Activated T-helper 2 cell treated with anti-CD3 and anti-CD28 coated beads, Interferon-gamma antibody, Interleukin-2, Interleukin-4, amounts not matched to agents 10 μg/mL and 5 μg/mL and 100 μg/mL, durations not matched to agents 14 hours and 24 hours and 36 hours (primary cell): Measurements from ENCODE around the gene TAS2R5. TPM values are rescaled to one million over a fixed set of nuclear protein-coding genes. Genes with fewer than 3 reads are reported as not detected.
"Not testable (repeated sequence)": the region's sequence is repeated elsewhere in the genome, so short reads cannot be mapped to it uniquely, and the experiment has no call there.

Experiments used
- DNase-seq: peaks from one replicate; pipeline ENCODE4 v3.0.0; 2021; ENCODE audit warnings: low spot score
- H3K27ac Mint-ChIP-seq: one replicate; pipeline ENCODE4 v1.8.0; 2021; ENCODE audit warnings: mixed read lengths
- H3K27me3 Mint-ChIP-seq: one replicate; pipeline ENCODE4 v1.8.0; 2021; ENCODE audit warnings: low read depth, mixed read lengths
- H3K36me3 Mint-ChIP-seq: one replicate; pipeline ENCODE4 v1.8.0; 2021; ENCODE audit warnings: low read depth, mixed read lengths
- H3K4me1 Mint-ChIP-seq: one replicate; pipeline ENCODE4 v1.8.0; 2021; ENCODE audit warnings: low read depth, mixed read lengths
- H3K4me3 Mint-ChIP-seq: one replicate; pipeline ENCODE4 v1.8.0; 2021; ENCODE audit warnings: low read depth, mild to moderate bottlenecking, moderate library complexity, mixed read lengths
- H3K9me3 Mint-ChIP-seq: one replicate; pipeline ENCODE4 v1.8.0; 2021; ENCODE audit warnings: mixed read lengths
- intact Hi-C: fragments of 100-400 bp; cut with micrococcal nuclease; formaldehyde crosslinking; loops from one replicate; pipeline ENCODE4 v1.15.1; 2023
- total RNA-seq: library from RNA; stranded (reverse); gene quantifications from 2 replicates; pipeline ENCODE4 v1.2.3, GENCODE V29; 2022

Gene TAS2R5
- total RNA-seq: 0.60 and 0.62 TPM in 2 replicates

GRCh38 chr7:141789917-141790316 lies at the start of gene TAS2R5:
Gene TAS2R5, plus strand, starts transcription at chr7:141790217. Its CDS starts 145 bp downstream, at chr7:141790362.
- no peak within 1 kb of the TSS for H3K27ac Mint-ChIP-seq
- intact Hi-C loops: loop anchor here (5.0 kb wide), 1 partner anchor 138 kb away; no protein-coding TSS in a partner anchor
- H3K4me3 Mint-ChIP-seq: no peak within 1 kb of the TSS
- no peaks in the 10 kb centered on the region for H3K9me3 Mint-ChIP-seq
- no peak for DNase-seq
- no peaks in the 10 kb centered on the region for H3K4me1 Mint-ChIP-seq
- H3K27me3 Mint-ChIP-seq: no peaks in the 10 kb centered on the region
- no peaks in the 10 kb centered on the region for H3K36me3 Mint-ChIP-seq

GRCh38 chr7:141742229-141742628 lies 47.8 kb upstream of the TAS2R5 start:
- no peaks in the 10 kb centered on the region for H3K9me3 Mint-ChIP-seq
- DNase-seq: no peak
- no peak overlapping the region for H3K4me3 Mint-ChIP-seq
- peaks cover 24% of the 10 kb centered on the region for H3K4me1 Mint-ChIP-seq
- no peaks in the 10 kb centered on the region for H3K27me3 Mint-ChIP-seq
- intact Hi-C loops: no loop called here
- H3K36me3 Mint-ChIP-seq: peaks cover 75% of the 10 kb centered on the region
- no peak overlapping the region for H3K27ac Mint-ChIP-seq

- Mint-ChIP-seq H3K4me3 (no peak overlapping the region), H3K27ac (no peak overlapping the region), H3K9me3 (no peaks in the 10 kb centered on the region), H3K36me3 (peaks cover 80% of the 10 kb centered on the region), H3K4me1 (peaks cover 18% of the 10 kb centered on the region), H3K27me3 (no peaks in the 10 kb centered on the region)
- no peak for DNase-seq
- intact Hi-C loops: no loop called here
Observed at GRCh38 chr7:141744131-141744530, 45.9 kb upstream of the TAS2R5 start.

GRCh38 chr7:141748396-141748795 lies 41.6 kb upstream of the TAS2R5 start:
- Mint-ChIP-seq H3K9me3 (peaks cover 33% of the 10 kb centered on the region), H3K36me3 (peaks cover 83% of the 10 kb centered on the region), H3K27ac (no peak overlapping the region), H3K27me3 (no peaks in the 10 kb centered on the region), H3K4me1 (peaks cover 2% of the 10 kb centered on the region), H3K4me3 (no peak overlapping the region)
- DNase-seq: no peak
- intact Hi-C loops: no loop called here

- Mint-ChIP-seq H3K36me3 (peaks cover 80% of the 10 kb centered on the region), H3K9me3 (peaks cover 33% of the 10 kb centered on the region)
- intact Hi-C loops, H3K4me1 Mint-ChIP-seq, H3K27ac Mint-ChIP-seq, H3K4me3 Mint-ChIP-seq, DNase-seq, H3K27me3 Mint-ChIP-seq: not testable (repeated sequence)
Observed at GRCh38 chr7:141751904-141752303, 38.1 kb upstream of the TAS2R5 start.

GRCh38 chr7:141752634-141753033 lies 37.4 kb upstream of the TAS2R5 start:
- intact Hi-C loops: no loop called here
- H3K27ac Mint-ChIP-seq: no peak overlapping the region
- no peak overlapping the region for H3K4me3 Mint-ChIP-seq
- H3K4me1 Mint-ChIP-seq: no peaks in the 10 kb centered on the region
- DNase-seq: no peak
- no peaks in the 10 kb centered on the region for H3K27me3 Mint-ChIP-seq
- H3K9me3 Mint-ChIP-seq: peaks cover 33% of the 10 kb centered on the region
- H3K36me3 Mint-ChIP-seq: peaks cover 86% of the 10 kb centered on the region

GRCh38 chr7:141754939-141755338 lies 35.1 kb upstream of the TAS2R5 start:
- DNase-seq: no peak
- peaks cover 82% of the 10 kb centered on the region for H3K36me3 Mint-ChIP-seq
- H3K27ac Mint-ChIP-seq: no peak overlapping the region
- no peak overlapping the region for H3K4me3 Mint-ChIP-seq
- peaks cover 31% of the 10 kb centered on the region for H3K9me3 Mint-ChIP-seq
- no peaks in the 10 kb centered on the region for H3K4me1 Mint-ChIP-seq
- H3K27me3 Mint-ChIP-seq: no peaks in the 10 kb centered on the region
- intact Hi-C loops: no loop called here

- H3K27me3 Mint-ChIP-seq: no peaks in the 10 kb centered on the region
- H3K4me3 Mint-ChIP-seq: no peak within 1 kb of the TSS
- no peaks in the 10 kb centered on the region for H3K4me1 Mint-ChIP-seq
- intact Hi-C loops: no loop called here
- peaks cover 23% of the 10 kb centered on the region for H3K36me3 Mint-ChIP-seq
- H3K9me3 Mint-ChIP-seq: no peaks in the 10 kb centered on the region
- H3K27ac Mint-ChIP-seq: no peak within 1 kb of the TSS
- no peak for DNase-seq
Observed at GRCh38 chr7:141763797-141764196, 26.2 kb upstream of the TAS2R5 start, which contains the start of gene TAS2R3. Gene TAS2R3, plus strand, starts transcription at chr7:141764097. Its CDS starts 62 bp downstream, at chr7:141764159.

- H3K4me3 Mint-ChIP-seq, H3K4me1 Mint-ChIP-seq, H3K27ac Mint-ChIP-seq, DNase-seq, H3K9me3 Mint-ChIP-seq, intact Hi-C loops, H3K27me3 Mint-ChIP-seq: not testable (repeated sequence)
- H3K36me3 Mint-ChIP-seq: peaks cover 12% of the 10 kb centered on the region
Observed at GRCh38 chr7:141770083-141770583, 19.9 kb upstream of the TAS2R5 start.

- Mint-ChIP-seq H3K9me3 (no peaks in the 10 kb centered on the region), H3K27ac (no peak within 1 kb of the TSS), H3K4me1 (no peaks in the 10 kb centered on the region), H3K4me3 (no peak within 1 kb of the TSS), H3K36me3 (peaks cover 31% of the 10 kb centered on the region), H3K27me3 (no peaks in the 10 kb centered on the region)
- intact Hi-C loops: no loop called here
- DNase-seq: no peak
Observed at GRCh38 chr7:141776374-141776773, 13.6 kb upstream of the TAS2R5 start, which contains the start of gene TAS2R4. Gene TAS2R4, plus strand, starts transcription at chr7:141776674. Its CDS starts 1,815 bp downstream, at chr7:141778489.

GRCh38 chr7:141785706-141786552 lies 4.1 kb upstream of the TAS2R5 start:
- DNase-seq: no peak
- H3K27ac Mint-ChIP-seq: no peak overlapping the region
- H3K4me1 Mint-ChIP-seq: no peaks in the 10 kb centered on the region
- H3K9me3 Mint-ChIP-seq: no peaks in the 10 kb centered on the region
- intact Hi-C loops: loop anchor here (5.0 kb wide), 1 partner anchor 134 kb away; no protein-coding TSS in a partner anchor
- no peaks in the 10 kb centered on the region for H3K36me3 Mint-ChIP-seq
- H3K4me3 Mint-ChIP-seq: no peak overlapping the region
- H3K27me3 Mint-ChIP-seq: no peaks in the 10 kb centered on the region

- Mint-ChIP-seq H3K4me3 (no peak overlapping the region), H3K4me1 (no peaks in the 10 kb centered on the region), H3K27ac (no peak overlapping the region), H3K36me3 (no peaks in the 10 kb centered on the region), H3K27me3 (no peaks in the 10 kb centered on the region), H3K9me3 (no peaks in the 10 kb centered on the region)
- no peak for DNase-seq
- intact Hi-C loops: loop anchor here (5.0 kb wide), 1 partner anchor 136 kb away; no protein-coding TSS in a partner anchor
Observed at GRCh38 chr7:141788296-141788695, 1.7 kb upstream of the TAS2R5 start.

- no peaks in the 10 kb centered on the region for H3K4me1 Mint-ChIP-seq
- H3K4me3 Mint-ChIP-seq: no peak overlapping the region
- no peaks in the 10 kb centered on the region for H3K9me3 Mint-ChIP-seq
- H3K27me3 Mint-ChIP-seq: no peaks in the 10 kb centered on the region
- DNase-seq: no peak
- no peaks in the 10 kb centered on the region for H3K36me3 Mint-ChIP-seq
- intact Hi-C loops: no loop called here
- no peak overlapping the region for H3K27ac Mint-ChIP-seq
Observed at GRCh38 chr7:141792526-141792925, 2.5 kb downstream of the TAS2R5 start.
